B cell (primary cell): ENCODE measurements around the gene DGCR6L. TPM values are rescaled to one million over a fixed set of nuclear protein-coding genes. Genes with fewer than 3 reads are reported as not detected.
"Not testable (repeated sequence)": the region's sequence is repeated elsewhere in the genome, so short reads cannot be mapped to it uniquely, and the experiment has no call there.

Source experiments
- ATAC-seq: fragments of 200-7000 bp; cut with Tn5 transposase; one replicate; pipeline ENCODE4 v1.10.0; 2021; ENCODE audit warnings: low read depth, mild to moderate bottlenecking, moderate number of reproducible peaks, moderate library complexity
- CTCF ChIA-PET: fragments of 350-600 bp; sonication (Branson Sonifier 250); formaldehyde crosslinking; loops from one replicate; lab custom pipeline; 2021; ENCODE audit warnings: antibody characterized with exemption, inconsistent platforms; lab: Charles Lee
- POLR2A ChIA-PET: fragments of 350-600 bp; sonication (Branson Sonifier 250); formaldehyde crosslinking; loops from one replicate; lab custom pipeline; 2021; ENCODE audit warnings: antibody characterized with exemption; lab: Charles Lee
- DNase-seq: peaks from one replicate; pipeline ENCODE4 v3.0.0; 2013
- H2AFZ ChIP-seq: 2 replicates; pipeline ENCODE4 v1.6.1; 2012; ENCODE audit warnings: mild to moderate bottlenecking, low read depth, low read length; ENCODE audit not compliant: insufficient read depth, poor library complexity, severe bottlenecking
- H3K27ac ChIP-seq, 2 donors: 1 replicate in 1 of 2; 2 replicates in 1 of 2; pipeline ENCODE4 v1.5.1; 2012 to 2013; ENCODE audit warnings: low read length in 2 of 2, mild to moderate bottlenecking in 2 of 2, moderate library complexity in 1 of 2
- H3K27me3 ChIP-seq, 4 experiments: fragments of 200-600 bp in 1 of 4; sonication (generic) in 1 of 4; replicated peaks in 1 of 4; 1 replicate in 2 of 4; 2 replicates in 2 of 4; pipeline versions ENCODE4 v1.6.1 to v1.7.0; 2013 to 2016; ENCODE audit warnings: low read length in 3 of 4, mild to moderate bottlenecking in 2 of 4, mixed read lengths in 1 of 4, moderate library complexity in 1 of 4; ENCODE audit not compliant: insufficient read depth in 4 of 4, control insufficient read depth in 3 of 4; ENCODE audit errors: control extremely low read depth in 1 of 4
- H3K36me3 ChIP-seq, 2 experiments: replicated peaks in 1 of 2; 1 replicate in 1 of 2; 2 replicates in 1 of 2; pipeline versions ENCODE4 v1.6.1 to v1.7.1; 2013; ENCODE audit warnings: low read length in 1 of 2; ENCODE audit not compliant: insufficient read depth in 2 of 2, control insufficient read depth in 1 of 2; ENCODE audit errors: control extremely low read depth in 1 of 2, extremely low read depth in 1 of 2
- H3K4me1 ChIP-seq, 2 donors: fragments of 200-600 bp in 1 of 2; sonication (generic) in 1 of 2; 1 replicate in 1 of 2; 2 replicates in 1 of 2; pipeline versions ENCODE4 v1.5.1 to v1.6.1; 2013 to 2017; ENCODE audit warnings: low read length in 2 of 2; ENCODE audit not compliant: control insufficient read depth in 2 of 2, insufficient read depth in 2 of 2
- H3K4me2 ChIP-seq: replicated peaks from 2 replicates; pipeline ENCODE3; 2012; ENCODE audit warnings: mild to moderate bottlenecking, low read depth, low read length; ENCODE audit not compliant: poor library complexity, severe bottlenecking
- H3K4me3 ChIP-seq, 5 experiments: fragments of 200-600 bp in 1 of 5; sonication (generic) in 1 of 5; 1 replicate in 3 of 5; 2 replicates in 2 of 5; pipeline versions ENCODE4 v1.5.1 to v1.7.0; 2011 to 2016; ENCODE audit warnings: low read length in 4 of 5, mild to moderate bottlenecking in 4 of 5, low read depth in 2 of 5, control low read depth in 1 of 5, moderate library complexity in 1 of 5; ENCODE audit not compliant: insufficient read depth in 1 of 5; ENCODE audit errors: control extremely low read depth in 1 of 5, extremely low read depth in 1 of 5
- H3K79me2 ChIP-seq: fragments of 200-600 bp; sonication (generic); one replicate; pipeline ENCODE4 v1.6.0; 2016; ENCODE audit warnings: low read length; ENCODE audit not compliant: control insufficient read depth, insufficient read depth
- H3K9ac ChIP-seq: fragments of 200-600 bp; sonication (generic); 2 replicates; pipeline ENCODE4 v1.6.1; 2017; ENCODE audit warnings: mild to moderate bottlenecking, low read length, moderate library complexity
- H3K9me3 ChIP-seq, 3 donors: one replicate each; pipeline versions ENCODE4 v1.6.1 to v1.7.1; 2013; ENCODE audit warnings: low read length in 2 of 3; ENCODE audit not compliant: control insufficient read depth in 2 of 3, insufficient read depth in 1 of 3; ENCODE audit errors: control extremely low read depth in 1 of 3
- H4K20me1 ChIP-seq: 2 replicates; pipeline ENCODE4 v1.6.0; 2012; ENCODE audit warnings: mild to moderate bottlenecking, low read length; ENCODE audit not compliant: insufficient read depth, control insufficient read depth, poor library complexity, severe bottlenecking
- H3K27ac Mint-ChIP-seq: one replicate; pipeline ENCODE4 v1.8.0; 2021; ENCODE audit warnings: mixed read lengths
- H3K27me3 Mint-ChIP-seq: one replicate; pipeline ENCODE4 v1.8.0; 2021; ENCODE audit warnings: mixed read lengths
- H3K4me1 Mint-ChIP-seq: one replicate; pipeline ENCODE4 v1.8.0; 2021; ENCODE audit warnings: mixed read lengths
- H3K4me3 Mint-ChIP-seq: one replicate; pipeline ENCODE4 v1.8.0; 2021; ENCODE audit warnings: mixed read lengths
- H3K9me3 Mint-ChIP-seq: one replicate; pipeline ENCODE4 v1.8.0; 2022; ENCODE audit warnings: mixed read lengths; ENCODE audit not compliant: insufficient read depth
- WGBS: methylation state at CpG from one replicate; pipeline ENCODE4 v1.1.5; 2013; ENCODE audit warnings: missing lambda C conversion rate; ENCODE audit not compliant: insufficient coverage; 5-methylcytosine and 5-hydroxymethylcytosine counted together
- intact Hi-C: fragments of 100-400 bp; cut with micrococcal nuclease; formaldehyde crosslinking; loops from one replicate; pipeline ENCODE4 v1.10.0; 2022
- polyA plus RNA-seq: library from polyadenylated mRNA; depleted of rRNA; stranded (reverse); fragments of >200 nt; gene quantifications from 2 replicates; pipeline ENCODE4 v1.2.3, GENCODE V29; 2012
- total RNA-seq, 2 donors: library from RNA; stranded (reverse); fragments of 120-200 nt in 1 of 2; gene quantifications; 1 replicate in 1 of 2; 2 replicates in 1 of 2; pipeline versions ENCODE4 v1.2.3 to v1.2.4, GENCODE V29; 2013 to 2022

DGCR6L gene
- total and polyA plus RNA-seq, 2 donors (not counting 1 experiment from before 2014, with no cell fraction given) = 21.2 to 33.4 TPM

DNA sequence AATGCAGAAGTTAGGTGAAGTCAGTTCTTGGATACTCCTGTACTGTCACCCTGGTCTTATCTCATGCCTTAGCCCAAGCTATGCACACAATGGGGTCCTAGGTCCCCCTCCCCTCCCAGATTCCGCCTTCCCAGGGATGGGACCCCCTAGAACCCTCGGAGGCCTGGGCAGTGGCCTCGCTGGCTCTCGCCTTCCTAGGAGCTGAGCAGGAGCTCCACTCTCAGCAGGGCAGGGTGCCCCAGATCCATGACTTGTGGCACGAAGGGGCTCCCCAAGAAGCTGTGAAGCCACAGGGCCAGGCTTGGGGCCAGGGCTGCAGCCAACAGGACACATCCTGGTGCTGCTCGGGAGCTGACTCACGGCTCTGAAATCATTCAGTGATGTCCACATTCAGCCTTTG lies 9.7 kb downstream of the DGCR6L start:
- H3K36me3 ChIP-seq, intact Hi-C loops, H3K27me3 Mint-ChIP-seq, H3K27ac ChIP-seq, H3K27me3 ChIP-seq, H3K27ac Mint-ChIP-seq, H3K9ac ChIP-seq, H2AFZ ChIP-seq, H3K4me1 ChIP-seq, H3K4me2 ChIP-seq, H3K79me2 ChIP-seq, H4K20me1 ChIP-seq, POLR2A ChIA-PET, H3K4me3 ChIP-seq, ATAC-seq, H3K9me3 Mint-ChIP-seq, H3K9me3 ChIP-seq, CTCF ChIA-PET, H3K4me3 Mint-ChIP-seq, DNase-seq, H3K4me1 Mint-ChIP-seq: not testable (repeated sequence)
- WGBS = no CpG with 5 or more reads among the region's 7 CpGs

DNA sequence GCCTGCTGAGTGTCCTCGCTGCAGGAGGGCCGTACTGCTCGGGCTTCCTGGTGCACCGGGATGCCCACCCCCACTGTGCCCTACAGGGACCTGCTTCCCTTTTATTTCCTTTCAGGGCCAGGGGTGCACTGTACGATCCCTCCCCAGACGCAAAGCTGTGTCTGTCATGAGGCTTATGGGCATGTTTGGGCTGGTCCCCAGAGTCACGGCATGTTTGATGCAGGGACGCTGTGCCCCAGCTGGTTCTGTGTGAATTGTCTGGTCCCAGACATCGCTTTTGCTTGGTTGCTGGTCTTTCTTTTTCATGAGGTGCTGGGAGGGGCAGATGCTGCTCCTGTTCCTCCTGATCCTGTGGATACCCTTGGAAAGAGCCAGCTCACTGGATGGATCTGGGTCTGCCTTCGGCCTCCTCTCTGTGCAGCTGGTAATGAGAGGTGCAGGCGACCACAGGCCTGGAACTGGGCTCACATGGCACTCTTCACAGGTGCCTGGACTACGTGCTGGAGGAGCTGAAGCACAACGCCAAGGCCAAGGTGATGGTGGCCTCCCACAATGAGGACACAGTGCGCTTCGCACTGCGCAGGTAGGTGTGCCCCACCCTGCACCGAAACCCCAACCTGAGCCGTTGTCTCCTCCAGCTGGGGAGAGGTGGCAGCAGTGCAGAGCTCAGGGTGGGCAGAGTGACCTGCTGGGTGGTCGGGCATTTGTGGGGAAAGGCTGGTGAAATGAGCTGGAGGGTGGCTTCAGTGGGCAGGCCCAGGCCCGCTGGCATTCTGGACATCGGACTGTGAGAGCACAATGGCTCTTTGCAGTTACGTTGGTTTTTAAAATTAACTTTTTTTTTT lies 10.8 kb downstream of the DGCR6L start:
- H3K4me1 ChIP-seq, CTCF ChIA-PET, H3K9me3 ChIP-seq, H3K27ac Mint-ChIP-seq, H3K4me1 Mint-ChIP-seq, H4K20me1 ChIP-seq, H3K27ac ChIP-seq, intact Hi-C loops, H3K9me3 Mint-ChIP-seq, H3K36me3 ChIP-seq, H2AFZ ChIP-seq, H3K27me3 Mint-ChIP-seq, POLR2A ChIA-PET, H3K4me3 ChIP-seq, H3K9ac ChIP-seq, DNase-seq, H3K27me3 ChIP-seq, H3K4me3 Mint-ChIP-seq, H3K79me2 ChIP-seq, ATAC-seq, H3K4me2 ChIP-seq: not testable (repeated sequence)
- WGBS = 92% methylated on average over 15 of the region's 22 CpGs

DNA sequence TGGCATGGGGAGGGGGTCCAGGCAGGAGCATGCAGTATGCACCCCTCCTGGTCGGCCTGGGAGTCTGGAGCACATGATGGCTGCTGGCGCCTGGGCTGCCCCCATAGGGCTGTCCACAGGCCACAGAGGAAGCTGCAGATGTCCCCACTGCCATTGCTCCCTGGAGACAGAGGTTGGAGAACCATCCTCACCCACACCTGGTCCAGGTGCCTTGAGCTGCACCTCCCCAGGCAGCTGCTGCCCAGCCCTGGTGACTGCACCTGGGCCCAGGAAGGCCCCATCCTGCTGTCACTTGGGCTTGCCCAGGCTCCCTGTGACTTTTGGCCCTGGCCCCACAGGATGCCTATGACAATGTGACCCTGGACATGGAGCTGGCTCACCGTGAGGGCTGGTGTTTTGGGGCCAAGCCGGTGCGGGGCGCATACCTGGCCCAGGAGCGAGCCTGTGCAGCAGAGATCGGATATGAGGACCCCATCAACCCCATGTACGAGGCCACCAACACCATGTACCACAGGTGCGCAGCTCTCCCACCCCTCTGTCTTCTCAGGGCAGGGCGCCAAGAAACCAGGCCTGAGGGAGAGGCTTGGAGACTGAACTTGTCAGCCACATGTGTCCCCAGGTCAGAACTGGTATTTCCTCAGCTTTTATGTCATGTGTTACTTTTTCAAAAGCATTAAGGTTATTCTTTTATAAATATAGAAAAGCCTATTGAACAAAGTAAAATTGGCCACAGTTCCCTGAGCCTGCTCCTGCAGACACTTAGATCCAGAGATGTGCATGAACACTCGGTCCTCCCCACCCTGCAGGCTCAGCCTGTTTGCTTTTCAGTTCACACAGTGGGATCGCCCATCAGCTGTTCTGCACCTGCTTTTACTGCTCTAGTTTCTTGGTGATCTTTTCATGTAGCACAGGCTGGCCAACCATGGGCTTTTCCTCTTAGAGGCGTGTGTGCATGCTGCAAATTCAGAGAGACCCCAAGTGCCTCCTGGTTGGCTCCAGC lies 12.1 kb downstream of the DGCR6L start:
- 90% methylated on average over 6 of the region's 14 CpGs for WGBS
- H3K4me2 ChIP-seq, H2AFZ ChIP-seq, H3K79me2 ChIP-seq, H3K9me3 Mint-ChIP-seq, DNase-seq, H3K4me3 ChIP-seq, H4K20me1 ChIP-seq, H3K4me3 Mint-ChIP-seq, H3K27ac ChIP-seq, CTCF ChIA-PET, POLR2A ChIA-PET, H3K27me3 ChIP-seq, intact Hi-C loops, H3K9ac ChIP-seq, H3K4me1 Mint-ChIP-seq, ATAC-seq, H3K27me3 Mint-ChIP-seq, H3K27ac Mint-ChIP-seq, H3K36me3 ChIP-seq, H3K4me1 ChIP-seq, H3K9me3 ChIP-seq: not testable (repeated sequence)
